Peyer's patch (tissue), 4 donors: ENCODE measurements around the gene SRGAP1.

ENCODE experiments used
- POLR2A ChIP-seq, 2 donors: fragments of 450-650 bp; IDR thresholded peaks; one replicate each; pipeline ENCODE4 v1.5.1; 2017; ENCODE audit warnings: antibody characterized with exemption in 2 of 2, mild to moderate bottlenecking in 2 of 2, moderate library complexity in 2 of 2
- TF ChIP-seq, protein P1 (sequence below), 6 experiments: fragments of 450-650 bp in 4 of 6; fragments of 200-600 bp in 2 of 6; sonication (generic) in 1 of 6; IDR thresholded peaks; one replicate each; pipeline ENCODE4 v1.5.1; 2017 to 2019; ENCODE audit warnings: antibody characterized with exemption in 6 of 6, mild to moderate bottlenecking in 3 of 6, moderate library complexity in 1 of 6

DNA sequence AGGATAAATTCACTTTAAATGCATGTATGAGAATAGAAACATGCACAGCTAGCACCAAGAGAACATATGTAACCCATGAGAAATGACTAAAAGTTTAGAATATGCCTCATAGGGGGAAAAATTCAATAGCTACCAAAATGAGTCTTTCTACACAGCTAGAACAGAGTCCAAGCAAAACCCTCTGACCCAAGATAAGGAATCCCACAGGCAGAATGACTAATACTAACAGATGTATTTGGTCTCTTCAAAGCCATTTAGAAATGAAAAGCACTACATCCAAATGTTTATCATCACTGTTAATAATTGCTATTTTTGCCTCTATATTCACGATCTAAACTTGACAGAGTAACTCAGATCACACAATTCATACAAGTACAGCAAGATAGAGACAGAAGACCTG is 333.6 kb downstream of the SRGAP1 start:
- TF ChIP-seq, protein P1, sequence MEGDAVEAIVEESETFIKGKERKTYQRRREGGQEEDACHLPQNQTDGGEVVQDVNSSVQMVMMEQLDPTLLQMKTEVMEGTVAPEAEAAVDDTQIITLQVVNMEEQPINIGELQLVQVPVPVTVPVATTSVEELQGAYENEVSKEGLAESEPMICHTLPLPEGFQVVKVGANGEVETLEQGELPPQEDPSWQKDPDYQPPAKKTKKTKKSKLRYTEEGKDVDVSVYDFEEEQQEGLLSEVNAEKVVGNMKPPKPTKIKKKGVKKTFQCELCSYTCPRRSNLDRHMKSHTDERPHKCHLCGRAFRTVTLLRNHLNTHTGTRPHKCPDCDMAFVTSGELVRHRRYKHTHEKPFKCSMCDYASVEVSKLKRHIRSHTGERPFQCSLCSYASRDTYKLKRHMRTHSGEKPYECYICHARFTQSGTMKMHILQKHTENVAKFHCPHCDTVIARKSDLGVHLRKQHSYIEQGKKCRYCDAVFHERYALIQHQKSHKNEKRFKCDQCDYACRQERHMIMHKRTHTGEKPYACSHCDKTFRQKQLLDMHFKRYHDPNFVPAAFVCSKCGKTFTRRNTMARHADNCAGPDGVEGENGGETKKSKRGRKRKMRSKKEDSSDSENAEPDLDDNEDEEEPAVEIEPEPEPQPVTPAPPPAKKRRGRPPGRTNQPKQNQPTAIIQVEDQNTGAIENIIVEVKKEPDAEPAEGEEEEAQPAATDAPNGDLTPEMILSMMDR (IDR thresholded peaks at IDR 0.05), result no peak
- no peak for TF ChIP-seq POLR2A (IDR thresholded peaks at IDR 0.05)
